Measurements from ENCODE around the gene PPP6R1.
A peak's percentile ranks its signal among the peaks of the same experiment; 100 is the strongest.

Gene PPP6R1

GRCh38 chr19:55258828-55259539 lies at the start of gene PPP6R1:
Gene PPP6R1, minus strand, starts transcription at chr19:55259017. Its CDS starts 11,914 bp downstream, at chr19:55247103.
- Mint-ChIP-seq H3K36me3 (ENCODE audit: insufficient read depth) (peaks cover 19% of the 10 kb centered on the region), H3K9me3 (no peaks in the 10 kb centered on the region), H3K4me3 (peak within 1 kb of the TSS; percentile 98), H3K4me1 (peaks cover 52% of the 10 kb centered on the region), H3K27me3 (no peaks in the 10 kb centered on the region), H3K27ac (ENCODE audit: low read depth) (peak within 1 kb of the TSS; percentile 97)
- peak; percentile 92 to 94 for DNase-seq (ENCODE audit: low spot score in 2 of 2)
- ATAC-seq (replicated peaks; ENCODE audit: extremely low read depth, poor library complexity, severe bottlenecking) = peak; percentile 73

GRCh38 chr19:55308281-55308680 lies 49.5 kb upstream of the PPP6R1 start:
- Mint-ChIP-seq H3K4me3 (no peak overlapping the region), H3K27me3 (no peaks in the 10 kb centered on the region), H3K9me3 (no peaks in the 10 kb centered on the region), H3K36me3 (ENCODE audit: insufficient read depth) (no peaks in the 10 kb centered on the region), H3K4me1 (no peaks in the 10 kb centered on the region), H3K27ac (ENCODE audit: low read depth) (no peak overlapping the region)
- DNase-seq (ENCODE audit: low spot score in 2 of 2) = no peak
- ATAC-seq (replicated peaks; ENCODE audit: extremely low read depth, poor library complexity, severe bottlenecking) = no peak

DNA sequence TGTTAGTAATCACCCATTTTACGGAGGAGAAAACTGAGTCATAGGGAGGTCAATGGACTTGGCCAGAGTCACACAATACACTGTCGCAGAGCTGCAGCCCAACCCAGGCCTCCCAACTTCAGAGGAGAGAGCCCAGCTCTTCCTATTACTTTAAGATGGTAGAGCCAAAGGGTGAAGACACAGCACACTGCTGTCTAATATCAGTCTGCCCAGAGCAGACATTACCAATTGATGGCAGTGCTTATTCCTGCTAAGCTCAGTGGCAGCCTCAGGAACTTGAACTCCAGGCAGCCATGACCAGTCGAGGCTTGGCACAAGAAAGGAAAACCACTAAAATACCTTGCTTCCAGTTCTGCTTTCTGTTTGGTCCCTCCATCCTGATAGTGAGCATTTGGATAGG lies 47.9 kb upstream of the PPP6R1 start:
- peaks cover 2% of the 10 kb centered on the region for H3K36me3 Mint-ChIP-seq (ENCODE audit: insufficient read depth)
- H3K27ac Mint-ChIP-seq (ENCODE audit: low read depth) = no peak overlapping the region
- H3K27me3 Mint-ChIP-seq = no peaks in the 10 kb centered on the region
- no peaks in the 10 kb centered on the region for H3K9me3 Mint-ChIP-seq
- H3K4me3 Mint-ChIP-seq = no peak overlapping the region
- DNase-seq (ENCODE audit: low spot score in 2 of 2) = no peak
- no peak for ATAC-seq (replicated peaks; ENCODE audit: extremely low read depth, poor library complexity, severe bottlenecking)
- peaks cover 5% of the 10 kb centered on the region for H3K4me1 Mint-ChIP-seq

DNA sequence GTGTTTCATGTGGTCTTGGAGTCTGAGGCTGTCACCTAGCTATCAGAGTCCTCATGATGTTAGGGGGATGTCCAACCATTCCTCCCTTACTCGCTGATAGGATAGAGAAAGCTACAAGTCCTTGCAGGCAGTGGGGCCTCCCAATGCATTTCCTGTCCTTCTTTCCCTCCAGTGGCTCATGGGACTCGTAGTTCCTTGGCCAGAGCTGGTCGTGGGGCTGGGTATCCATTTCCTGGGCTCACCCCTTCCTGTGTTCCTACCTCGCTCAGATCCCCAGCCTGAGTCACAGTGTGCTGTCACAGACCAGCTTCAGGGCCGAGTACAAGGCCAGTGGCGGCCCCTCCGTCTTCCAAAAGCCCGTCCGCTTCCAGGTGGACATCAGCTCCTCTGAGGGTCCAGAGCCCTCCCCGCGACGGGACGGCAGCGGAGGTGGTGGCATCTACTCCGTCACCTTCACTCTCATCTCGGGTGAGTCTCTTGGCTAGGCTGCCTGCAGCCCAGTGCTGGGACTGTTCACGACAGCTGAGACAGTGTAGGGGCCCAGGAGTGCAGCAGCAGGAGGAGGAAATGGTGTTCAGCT lies 47.3 kb upstream of the PPP6R1 start:
- ATAC-seq (replicated peaks; ENCODE audit: extremely low read depth, poor library complexity, severe bottlenecking) = no peak
- H3K4me1 Mint-ChIP-seq = peaks cover 9% of the 10 kb centered on the region
- H3K27me3 Mint-ChIP-seq = no peaks in the 10 kb centered on the region
- peaks cover 2% of the 10 kb centered on the region for H3K36me3 Mint-ChIP-seq (ENCODE audit: insufficient read depth)
- no peak overlapping the region for H3K4me3 Mint-ChIP-seq
- no peak overlapping the region for H3K27ac Mint-ChIP-seq (ENCODE audit: low read depth)
- H3K9me3 Mint-ChIP-seq = no peaks in the 10 kb centered on the region
- no peak for DNase-seq (ENCODE audit: low spot score in 2 of 2)

DNA sequence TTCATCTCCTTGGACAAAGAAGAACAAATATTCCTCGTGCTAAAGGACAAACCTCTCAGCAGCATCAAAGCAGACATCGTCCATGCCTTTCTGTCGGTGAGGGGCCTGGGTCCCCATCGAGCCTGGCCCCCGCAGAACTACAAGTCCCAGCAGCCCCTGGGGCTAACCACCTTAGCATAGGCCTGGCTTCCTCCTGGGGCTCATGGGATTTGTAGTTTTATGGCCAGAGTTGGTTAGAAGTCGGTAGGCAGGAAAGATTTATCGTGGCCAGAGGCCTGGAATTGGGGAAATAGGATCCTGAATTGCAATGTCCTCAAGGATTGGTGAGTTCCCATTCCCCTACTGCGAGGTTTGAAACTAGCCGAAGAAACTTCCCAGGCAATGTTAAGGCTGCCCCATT lies 46.7 kb upstream of the PPP6R1 start:
- DNase-seq (ENCODE audit: low spot score in 2 of 2) = no peak
- Mint-ChIP-seq H3K9me3 (no peaks in the 10 kb centered on the region), H3K4me1 (peaks cover 9% of the 10 kb centered on the region), H3K4me3 (no peak overlapping the region), H3K36me3 (ENCODE audit: insufficient read depth) (peaks cover 2% of the 10 kb centered on the region), H3K27ac (ENCODE audit: low read depth) (no peak overlapping the region), H3K27me3 (no peaks in the 10 kb centered on the region)
- no peak for ATAC-seq (replicated peaks; ENCODE audit: extremely low read depth, poor library complexity, severe bottlenecking)

DNA sequence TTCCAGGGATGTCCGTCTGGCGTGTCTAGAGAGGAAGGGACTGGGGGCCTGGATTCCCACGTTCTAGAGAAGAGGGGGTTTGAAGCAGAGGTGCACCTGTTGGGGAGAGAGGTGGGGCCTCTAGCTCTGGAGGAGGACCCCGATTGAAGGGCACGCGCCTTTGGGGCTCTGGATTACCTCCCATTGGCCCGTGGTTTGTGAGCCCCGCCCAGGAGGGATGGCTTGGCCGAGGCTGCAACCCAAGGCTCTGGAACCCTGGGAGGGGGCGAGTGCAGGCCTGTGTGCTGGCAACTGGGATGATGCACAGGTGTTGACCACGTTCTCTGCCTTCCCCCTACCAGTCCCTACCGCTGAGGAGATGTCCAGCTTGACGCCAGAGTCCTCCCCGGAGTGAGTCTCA lies 46.2 kb upstream of the PPP6R1 start:
- no peak overlapping the region for H3K4me3 Mint-ChIP-seq
- ATAC-seq (replicated peaks; ENCODE audit: extremely low read depth, poor library complexity, severe bottlenecking) = no peak

GRCh38 chr19:55304279-55304978 lies 45.6 kb upstream of the PPP6R1 start:
- no peak overlapping the region for H3K27ac Mint-ChIP-seq (ENCODE audit: low read depth)
- DNase-seq (ENCODE audit: low spot score in 2 of 2) (no peak), ATAC-seq (replicated peaks; ENCODE audit: extremely low read depth, poor library complexity, severe bottlenecking) (no peak)
- H3K27me3 Mint-ChIP-seq = no peaks in the 10 kb centered on the region
- no peak overlapping the region for H3K4me3 Mint-ChIP-seq
- no peaks in the 10 kb centered on the region for H3K9me3 Mint-ChIP-seq
- peaks cover 2% of the 10 kb centered on the region for H3K36me3 Mint-ChIP-seq (ENCODE audit: insufficient read depth)
- H3K4me1 Mint-ChIP-seq = peaks cover 9% of the 10 kb centered on the region

More for the DNA sequence above, 46.2 kb upstream of the PPP6R1 start:
- no peak for DNase-seq (ENCODE audit: low spot score in 2 of 2)
- no peaks in the 10 kb centered on the region for H3K9me3 Mint-ChIP-seq
- H3K27me3 Mint-ChIP-seq = no peaks in the 10 kb centered on the region
- H3K27ac Mint-ChIP-seq (ENCODE audit: low read depth) = no peak overlapping the region
- peaks cover 2% of the 10 kb centered on the region for H3K36me3 Mint-ChIP-seq (ENCODE audit: insufficient read depth)
- H3K4me1 Mint-ChIP-seq = peaks cover 9% of the 10 kb centered on the region

DNA sequence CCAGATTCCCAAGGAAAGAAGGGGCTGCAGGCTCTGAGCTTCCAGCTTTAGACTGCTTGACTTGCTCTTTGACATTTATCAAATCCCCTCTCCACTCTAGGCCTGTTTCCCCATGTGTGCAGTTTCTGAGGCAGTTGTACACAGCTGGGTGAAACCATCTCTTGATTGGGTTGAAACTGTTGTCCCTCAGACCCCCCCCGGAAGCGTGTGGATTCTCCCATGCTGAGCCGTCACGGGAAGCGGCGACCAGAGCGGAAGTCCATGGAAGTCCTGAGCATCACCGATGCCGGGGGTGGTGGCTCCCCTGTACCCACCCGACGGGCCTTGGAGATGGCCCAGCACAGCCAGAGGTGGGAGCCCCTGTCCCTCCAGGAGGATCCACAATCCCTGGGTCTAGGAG lies 44.7 kb upstream of the PPP6R1 start:
- no peak for DNase-seq (ENCODE audit: low spot score in 2 of 2)
- no peak overlapping the region for H3K4me3 Mint-ChIP-seq
- H3K27ac Mint-ChIP-seq (ENCODE audit: low read depth) = no peak overlapping the region
- H3K4me1 Mint-ChIP-seq = peaks cover 9% of the 10 kb centered on the region
- no peaks in the 10 kb centered on the region for H3K27me3 Mint-ChIP-seq
- ATAC-seq (replicated peaks; ENCODE audit: extremely low read depth, poor library complexity, severe bottlenecking) = no peak
- H3K9me3 Mint-ChIP-seq = no peaks in the 10 kb centered on the region
- H3K36me3 Mint-ChIP-seq (ENCODE audit: insufficient read depth) = peaks cover 2% of the 10 kb centered on the region

GRCh38 chr19:55302318-55302703 lies 43.5 kb upstream of the PPP6R1 start:
- Mint-ChIP-seq H3K9me3 (no peaks in the 10 kb centered on the region), H3K4me1 (peaks cover 9% of the 10 kb centered on the region), H3K36me3 (ENCODE audit: insufficient read depth) (peaks cover 2% of the 10 kb centered on the region), H3K4me3 (peak overlapping the region; percentile 78), H3K27me3 (no peaks in the 10 kb centered on the region), H3K27ac (ENCODE audit: low read depth) (peak overlapping the region; percentile 87)
- DNase-seq (ENCODE audit: low spot score in 2 of 2) = no peak
- no peak for ATAC-seq (replicated peaks; ENCODE audit: extremely low read depth, poor library complexity, severe bottlenecking)

- Mint-ChIP-seq H3K4me3 (peak overlapping the region; percentile 78), H3K4me1 (peaks cover 9% of the 10 kb centered on the region), H3K36me3 (ENCODE audit: insufficient read depth) (peaks cover 2% of the 10 kb centered on the region), H3K27me3 (no peaks in the 10 kb centered on the region), H3K9me3 (no peaks in the 10 kb centered on the region), H3K27ac (ENCODE audit: low read depth) (peak overlapping the region; percentile 87)
- DNase-seq (ENCODE audit: low spot score in 2 of 2) (peak; percentile 87 to 98), ATAC-seq (replicated peaks; ENCODE audit: extremely low read depth, poor library complexity, severe bottlenecking) (peak; percentile 81)
These were observed 42.9 kb upstream of the PPP6R1 start for GRCh38 chr19:55301459-55302317.

DNA sequence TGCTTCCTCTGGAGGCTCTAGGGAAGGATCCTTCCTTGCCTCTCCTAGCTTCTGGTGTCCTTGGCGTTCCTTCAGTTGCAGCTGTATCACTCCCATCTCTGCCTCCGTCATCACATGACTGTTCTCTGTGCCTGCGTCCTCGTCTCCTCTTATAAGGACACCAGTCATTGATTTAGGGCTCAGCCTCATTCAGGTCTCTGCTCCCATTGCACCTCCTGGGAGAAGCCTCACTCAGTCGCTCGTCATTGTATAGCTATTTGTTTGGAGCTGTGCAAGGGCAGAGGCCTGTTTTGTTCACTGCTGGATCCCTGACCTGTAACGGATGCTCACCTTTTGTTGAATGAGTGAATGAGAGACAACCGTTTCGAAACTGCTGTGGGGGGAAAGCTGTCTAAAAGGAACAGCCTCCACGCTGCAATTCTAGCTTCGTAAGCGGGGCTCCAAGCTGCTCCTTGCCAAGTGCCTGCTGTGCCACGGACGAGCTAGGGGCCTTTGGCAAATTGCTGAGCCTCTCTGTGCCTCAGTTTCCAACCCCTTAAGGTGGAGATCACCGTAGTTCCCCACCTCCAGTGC lies 42.2 kb upstream of the PPP6R1 start:
- no peaks in the 10 kb centered on the region for H3K27me3 Mint-ChIP-seq
- peak overlapping the region; percentile 78 for H3K4me3 Mint-ChIP-seq
- H3K9me3 Mint-ChIP-seq = no peaks in the 10 kb centered on the region
- H3K36me3 Mint-ChIP-seq (ENCODE audit: insufficient read depth) = peaks cover 2% of the 10 kb centered on the region
- peaks cover 9% of the 10 kb centered on the region for H3K4me1 Mint-ChIP-seq
- DNase-seq (ENCODE audit: low spot score in 2 of 2) (no peak), ATAC-seq (replicated peaks; ENCODE audit: extremely low read depth, poor library complexity, severe bottlenecking) (no peak)
- no peak overlapping the region for H3K27ac Mint-ChIP-seq (ENCODE audit: low read depth)

GRCh38 chr19:55299991-55300390 lies 41.2 kb upstream of the PPP6R1 start:
- ATAC-seq (replicated peaks; ENCODE audit: extremely low read depth, poor library complexity, severe bottlenecking) (no peak), DNase-seq (ENCODE audit: low spot score in 2 of 2) (no peak)
- H3K36me3 Mint-ChIP-seq (ENCODE audit: insufficient read depth) = peaks cover 2% of the 10 kb centered on the region
- H3K27ac Mint-ChIP-seq (ENCODE audit: low read depth) = no peak overlapping the region
- no peaks in the 10 kb centered on the region for H3K27me3 Mint-ChIP-seq
- no peak overlapping the region for H3K4me3 Mint-ChIP-seq
- H3K4me1 Mint-ChIP-seq = peaks cover 9% of the 10 kb centered on the region
- H3K9me3 Mint-ChIP-seq = no peaks in the 10 kb centered on the region
